Left lung (tissue), 10 donors: ENCODE results near the gene STAT1. TPM values are rescaled to one million over a fixed set of nuclear protein-coding genes. Genes with fewer than 3 reads are reported as not detected.
"Not testable (repeated sequence)": the region's sequence is repeated elsewhere in the genome, so short reads cannot be mapped to it uniquely, and the experiment has no call there.

Experiments used
- ATAC-seq: fragments of 200-7000 bp; cut with Tn5 transposase; one replicate; pipeline ENCODE4 v1.9.1; 2020; ENCODE audit warnings: moderate library complexity
- DNase-seq, 4 donors: peaks; one replicate each; pipeline ENCODE4 v3.0.0-alpha.2; 2013 to 2020
- H3K27ac ChIP-seq, 2 donors: fragments of 200-600 bp; sonication (generic) in 1 of 2; one replicate each; pipeline versions ENCODE4 v1.5.0 to v1.8.0; 2020 to 2021
- H3K27me3 ChIP-seq, 2 donors: fragments of 200-600 bp; sonication (generic) in 1 of 2; one replicate each; pipeline versions ENCODE4 v1.5.0 to v1.8.0; 2020 to 2021
- H3K36me3 ChIP-seq, 2 donors: fragments of 200-600 bp; sonication (generic) in 1 of 2; one replicate each; pipeline versions ENCODE4 v1.5.0 to v1.8.0; 2020 to 2021
- H3K4me1 ChIP-seq, 2 donors: fragments of 200-600 bp; one replicate each; pipeline ENCODE4 v1.8.0; 2021
- H3K4me3 ChIP-seq, 2 donors: fragments of 200-600 bp; sonication (generic) in 1 of 2; one replicate each; pipeline versions ENCODE4 v1.5.0 to v1.8.0; 2020 to 2021; ENCODE audit warnings: mild to moderate bottlenecking in 1 of 2
- H3K9me3 ChIP-seq, 2 donors: fragments of 200-600 bp; sonication (generic) in 1 of 2; one replicate each; pipeline versions ENCODE4 v1.5.0 to v1.8.0; 2020 to 2021
- CTCF ChIP-seq, 2 donors: fragments of 200-600 bp; sonication (generic) in 1 of 2; IDR thresholded peaks; one replicate each; pipeline versions ENCODE4 v1.5.0 to v1.8.0; 2021; ENCODE audit warnings: antibody characterized with exemption in 2 of 2
- intact Hi-C, 2 donors: fragments of 100-400 bp; cut with DNase I; formaldehyde crosslinking; loops; one replicate each; pipeline versions ENCODE4 v1.11.2 to v1.14.2; 2022
- polyA plus RNA-seq, 6 donors: library from polyadenylated mRNA; unstranded; fragments of 120-200 nt; gene quantifications; one replicate each; pipeline ENCODE4 v1.2.1, GENCODE V29; 2013; ENCODE audit not compliant: insufficient read length in 6 of 6
- total RNA-seq, 2 donors: library from RNA; stranded (reverse); fragmentation: NEBNext Ultra II Directional; extraction: Animal tissue kit (Norgen Biotek cat#: 25700); gene quantifications; one replicate each; pipeline ENCODE4 v1.2.1, GENCODE V29; 2021
- donor health status: DM: no; HTN: yes; CAD: no.
- donor health status: DM: no; HTN: no; CAD: no.

The STAT1 gene
- total and polyA plus RNA-seq, 8 donors, result 54.0 to 144 (median 65.2) TPM

- peaks cover 0 to 83% of the 10 kb centered on the region in 2 donors for H3K36me3 ChIP-seq
- no peaks in the 10 kb centered on the region for H3K9me3 ChIP-seq
- DNase-seq (no peak), ATAC-seq (peak; percentile 67)
- H3K4me1 ChIP-seq, result no peaks in the 10 kb centered on the region
- no peak for TF ChIP-seq CTCF (IDR thresholded peaks at IDR 0.05)
- no peaks in the 10 kb centered on the region for H3K27me3 ChIP-seq
- H3K4me3 ChIP-seq, result no peak overlapping the region
- intact Hi-C loops, result no loop called here
- H3K27ac ChIP-seq, result no peak overlapping the region
Measured at GRCh38 chr2:190964170-190964795, 49.7 kb downstream of the STAT1 start.

GRCh38 chr2:190963088-190963487, 50.9 kb downstream of the STAT1 start:
- ATAC-seq (no peak), DNase-seq (no peak)
- no peak overlapping the region for H3K27ac ChIP-seq
- intact Hi-C loops, result no loop called here
- H3K9me3 ChIP-seq, result no peaks in the 10 kb centered on the region
- peaks cover 0 to 71% of the 10 kb centered on the region in 2 donors for H3K36me3 ChIP-seq
- H3K4me1 ChIP-seq, result no peaks in the 10 kb centered on the region
- H3K4me3 ChIP-seq, result no peak overlapping the region
- no peaks in the 10 kb centered on the region for H3K27me3 ChIP-seq
- TF ChIP-seq CTCF (IDR thresholded peaks at IDR 0.05), result no peak

GRCh38 chr2:190961918-190962487, 52.0 kb downstream of the STAT1 start:
- Histone ChIP-seq H3K4me1 (no peaks in the 10 kb centered on the region), H3K36me3 (peaks cover 0 to 60% of the 10 kb centered on the region in 2 donors), H3K9me3 (peaks cover 0 to under 1% of the 10 kb centered on the region in 2 donors), H3K4me3 (no peak overlapping the region), H3K27me3 (no peaks in the 10 kb centered on the region), H3K27ac (peak overlapping the region in 1 of 2 donors; percentile 19)
- ATAC-seq, result peak; percentile 57
- DNase-seq, result no peak
- intact Hi-C loops, result no loop called here
- no peak for TF ChIP-seq CTCF (IDR thresholded peaks at IDR 0.05)

- H3K4me3 ChIP-seq, H3K9me3 ChIP-seq, H3K4me1 ChIP-seq, H3K27ac ChIP-seq, ATAC-seq, intact Hi-C loops, DNase-seq, H3K27me3 ChIP-seq: not testable (repeated sequence)
- peaks cover 0 to 53% of the 10 kb centered on the region in 2 donors for H3K36me3 ChIP-seq
Measured at GRCh38 chr2:190961117-190961516, 52.9 kb downstream of the STAT1 start.

- H3K4me1 ChIP-seq, result no peaks in the 10 kb centered on the region
- no peak for TF ChIP-seq CTCF (IDR thresholded peaks at IDR 0.05)
- no peak for ATAC-seq
- H3K36me3 ChIP-seq, result peaks cover 0 to 44% of the 10 kb centered on the region in 2 donors
- H3K9me3 ChIP-seq, result peaks cover 0 to 11% of the 10 kb centered on the region in 2 donors
- no peak for DNase-seq
- no peak overlapping the region for H3K4me3 ChIP-seq
- no peak overlapping the region for H3K27ac ChIP-seq
- H3K27me3 ChIP-seq, result no peaks in the 10 kb centered on the region
- intact Hi-C loops, result no loop called here
Measured at GRCh38 chr2:190959911-190960788, 53.8 kb downstream of the STAT1 start.
